ENCODE data around the gene DTNB.

DTNB gene

GRCh38 chr2:25355270-25355669 lies 318.1 kb downstream of the DTNB start:
- DNase-seq = no peak
- in situ Hi-C loops (cut with HindIII; ENCODE audit: low pct_ligation_motif_present, low pct_unique_long_range_greater_than_20kb, low sequenced_read_pairs) = no loop called here

- in situ Hi-C loops (cut with HindIII; ENCODE audit: low pct_ligation_motif_present, low pct_unique_long_range_greater_than_20kb, low sequenced_read_pairs) = no loop called here
- no peak for DNase-seq
These were observed 319.3 kb downstream of the DTNB start for GRCh38 chr2:25354116-25354515.

- DNase-seq = no peak
These were observed 324.0 kb downstream of the DTNB start for GRCh38 chr2:25349397-25349796.

GRCh38 chr2:25347846-25348245 lies 325.5 kb downstream of the DTNB start:
- in situ Hi-C loops (cut with HindIII; ENCODE audit: low pct_ligation_motif_present, low pct_unique_long_range_greater_than_20kb, low sequenced_read_pairs) = no loop called here
- DNase-seq = no peak

More at GRCh38 chr2:25349397-25349796, 324.0 kb downstream of the DTNB start:
- in situ Hi-C loops (cut with HindIII; ENCODE audit: low pct_ligation_motif_present, low pct_unique_long_range_greater_than_20kb, low sequenced_read_pairs) = no loop called here

- in situ Hi-C loops (cut with HindIII; ENCODE audit: low pct_ligation_motif_present, low pct_unique_long_range_greater_than_20kb, low sequenced_read_pairs) = no loop called here
- no peak for DNase-seq
These were observed 326.1 kb downstream of the DTNB start for GRCh38 chr2:25347205-25347815.

DNA sequence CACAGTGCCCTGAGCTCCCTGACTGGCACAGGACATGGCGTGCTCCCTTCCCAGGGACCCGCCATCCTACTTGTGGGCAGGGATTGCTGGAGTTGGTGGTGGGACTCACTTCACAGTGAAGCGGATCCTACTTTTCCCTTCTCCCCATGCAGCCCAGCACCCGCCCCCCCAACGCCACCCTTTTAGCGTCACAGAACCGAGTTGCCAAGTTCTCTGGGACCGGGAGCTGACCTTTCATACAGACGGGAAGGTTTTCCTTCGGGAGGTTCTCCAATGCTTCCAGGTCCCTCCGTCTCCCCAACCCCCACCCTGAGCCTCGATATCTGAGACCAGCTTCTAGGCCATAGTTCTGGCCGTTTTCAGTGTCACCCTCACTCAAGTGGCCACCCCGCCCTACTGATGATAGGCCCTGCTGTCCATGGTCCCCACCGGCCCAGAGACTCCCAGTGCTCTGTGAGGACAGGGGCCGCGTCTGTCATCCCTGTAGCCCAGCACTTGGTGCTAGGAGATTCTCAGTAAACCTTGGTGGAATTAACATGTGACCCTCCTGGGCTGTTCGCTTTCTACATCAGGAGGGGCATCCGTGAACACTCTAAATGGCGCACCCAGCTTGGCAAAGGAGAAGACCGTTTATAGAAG lies 330.1 kb downstream of the DTNB start:
- in situ Hi-C loops (cut with HindIII; ENCODE audit: low pct_ligation_motif_present, low pct_unique_long_range_greater_than_20kb, low sequenced_read_pairs) = no loop called here
- no peak for DNase-seq

DNA sequence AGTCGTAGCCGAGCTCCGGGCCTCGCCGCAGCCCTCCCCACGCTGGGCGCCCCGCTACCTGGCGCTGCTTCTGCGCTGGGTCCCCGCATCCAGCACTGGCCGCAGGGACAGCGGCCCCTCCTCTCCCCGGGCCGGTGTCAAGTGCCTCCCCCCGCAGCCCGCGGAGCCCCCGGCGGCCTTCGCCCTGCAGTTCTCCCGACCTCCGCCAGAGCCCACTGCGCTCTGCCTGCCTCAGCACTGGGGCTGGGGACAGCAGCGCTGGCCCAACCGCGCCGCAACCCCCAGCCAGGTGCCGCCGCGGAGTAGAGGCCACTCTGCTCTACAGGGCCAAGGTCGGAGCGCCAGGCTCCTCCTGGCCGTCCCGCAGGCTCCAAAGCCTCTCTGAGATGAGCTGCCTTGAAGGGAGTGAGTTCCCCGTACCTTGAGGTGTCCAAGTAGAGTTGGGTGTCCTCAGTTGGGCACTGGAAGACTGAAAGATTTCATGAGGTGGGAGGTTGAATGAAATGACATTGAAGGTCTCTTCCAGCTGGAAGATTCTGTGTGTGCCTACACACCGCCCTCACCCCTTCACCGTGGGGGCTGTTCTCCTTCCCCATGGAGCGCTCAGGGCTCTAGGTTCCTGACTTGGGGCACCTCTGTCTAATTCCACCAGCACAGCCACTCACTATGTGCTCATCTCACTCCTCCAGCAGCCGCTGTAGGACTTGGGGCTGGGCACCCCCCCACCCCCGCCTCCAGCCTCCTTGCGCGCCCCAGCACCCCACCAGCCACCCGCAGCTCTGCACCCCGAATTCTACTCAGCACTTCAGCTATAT lies 330.8 kb downstream of the DTNB start:
- in situ Hi-C loops (cut with HindIII; ENCODE audit: low pct_ligation_motif_present, low pct_unique_long_range_greater_than_20kb, low sequenced_read_pairs) = no loop called here
- peak; percentile 91 for DNase-seq

DNA sequence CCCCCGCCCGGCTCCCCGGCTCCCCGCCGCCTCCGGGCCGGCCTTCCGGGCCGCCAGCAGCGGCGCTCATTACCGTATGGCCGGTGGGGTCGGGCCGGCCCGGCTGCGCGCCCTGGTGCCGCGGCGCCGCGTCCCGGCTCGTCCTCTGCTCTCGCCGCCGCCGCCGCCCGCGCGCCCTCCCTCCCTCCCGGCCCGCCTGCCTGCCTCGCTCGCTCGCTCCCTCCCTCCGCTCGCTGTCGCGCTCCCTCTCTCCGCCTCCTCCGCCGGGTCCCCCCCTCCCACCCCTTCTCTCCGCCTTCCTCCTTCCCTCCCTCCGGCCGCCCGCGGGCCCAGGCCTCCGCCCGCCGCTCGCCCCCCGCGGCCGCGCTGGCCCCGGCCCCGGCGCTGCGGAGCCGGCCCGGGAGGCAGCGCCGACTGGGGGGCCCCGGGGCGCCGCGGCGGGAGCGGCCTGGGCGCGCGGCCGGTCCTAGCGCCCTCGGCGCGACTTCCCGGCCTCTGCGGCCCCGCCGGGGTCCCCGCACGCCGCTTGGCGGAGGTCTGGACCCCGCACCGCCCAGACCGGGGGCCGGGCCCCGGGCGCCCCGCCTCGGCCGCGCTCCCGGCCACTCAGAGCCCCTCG lies 331.5 kb downstream of the DTNB start, which contains the start of gene DNMT3A:
DNMT3A (minus strand) TSS at position 173 of the 619 bp plus-strand sequence. CDS start 27,941 bp downstream, outside the sequence.
- DNase-seq = peak; percentile 73
- in situ Hi-C loops (cut with HindIII; ENCODE audit: low pct_ligation_motif_present, low pct_unique_long_range_greater_than_20kb, low sequenced_read_pairs) = no loop called here

- peak; percentile 48 for DNase-seq
- in situ Hi-C loops (cut with HindIII; ENCODE audit: low pct_ligation_motif_present, low pct_unique_long_range_greater_than_20kb, low sequenced_read_pairs) = no loop called here
These were observed 332.2 kb downstream of the DTNB start for GRCh38 chr2:25341011-25341727.

DNA sequence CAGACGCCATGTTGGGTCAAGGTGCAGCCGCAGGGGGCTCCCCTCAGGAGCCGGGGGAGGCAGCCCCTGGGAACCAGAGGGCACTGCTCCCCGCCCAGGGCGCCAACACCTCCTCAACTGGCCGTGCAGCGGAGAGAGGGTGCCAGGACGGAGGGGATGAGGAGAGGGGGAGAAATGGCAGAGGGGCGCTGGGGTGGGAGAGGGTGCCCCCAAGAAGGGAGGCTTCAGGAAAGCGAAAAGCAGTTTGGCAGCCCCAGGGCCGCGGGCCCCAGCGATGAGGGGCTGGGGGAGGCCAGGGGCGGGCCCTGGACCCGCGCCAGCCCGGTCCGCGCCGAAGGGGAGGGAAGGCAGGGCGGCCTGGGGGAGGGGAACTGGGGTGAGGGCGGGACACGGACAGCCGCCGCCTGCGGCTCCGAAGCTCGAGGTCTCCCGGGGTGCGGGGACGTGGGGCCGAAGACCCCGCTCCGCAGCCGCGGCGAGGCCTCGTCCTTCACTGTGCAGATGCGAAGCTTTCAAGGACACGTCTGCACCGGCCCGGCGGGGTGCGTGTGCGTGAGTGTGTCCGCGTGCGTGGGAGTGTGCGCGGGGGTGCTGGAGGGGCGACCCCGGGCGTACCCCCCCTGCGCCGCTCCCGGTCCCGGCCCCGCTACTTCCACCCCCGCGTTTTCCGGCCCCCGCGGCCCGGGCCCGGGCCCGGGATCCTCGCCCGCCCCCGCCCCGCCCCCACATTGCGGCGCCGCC lies 333.0 kb downstream of the DTNB start:
- no peak for DNase-seq
- in situ Hi-C loops (cut with HindIII; ENCODE audit: low pct_ligation_motif_present, low pct_unique_long_range_greater_than_20kb, low sequenced_read_pairs) = no loop called here

GRCh38 chr2:25339791-25340180 lies 333.6 kb downstream of the DTNB start:
- no peak for DNase-seq

GRCh38 chr2:25339211-25339674 lies 334.1 kb downstream of the DTNB start:
- in situ Hi-C loops (cut with HindIII; ENCODE audit: low pct_ligation_motif_present, low pct_unique_long_range_greater_than_20kb, low sequenced_read_pairs) = no loop called here
- DNase-seq = no peak

More at GRCh38 chr2:25339791-25340180, 333.6 kb downstream of the DTNB start:
- in situ Hi-C loops (cut with HindIII; ENCODE audit: low pct_ligation_motif_present, low pct_unique_long_range_greater_than_20kb, low sequenced_read_pairs) = no loop called here

DNA sequence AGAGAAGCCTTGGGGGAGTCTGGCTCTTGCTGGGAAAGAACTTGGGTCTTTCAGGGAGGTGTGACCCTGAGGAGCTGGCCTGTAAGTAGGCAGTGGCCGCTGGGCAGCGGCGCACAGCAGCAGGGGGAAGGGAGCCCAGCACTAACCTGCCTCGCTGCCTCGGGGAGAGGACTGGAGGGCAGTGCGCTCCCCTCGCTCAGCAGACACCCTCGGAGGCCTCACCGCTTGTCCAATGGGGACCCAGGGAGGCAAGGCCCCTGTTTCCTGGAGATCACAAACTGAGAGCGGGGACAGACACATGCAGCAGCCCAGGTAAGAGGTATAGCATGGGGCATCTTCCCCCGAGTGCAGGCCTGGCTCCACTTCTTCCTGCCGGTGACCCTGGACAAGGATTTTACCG lies 335.0 kb downstream of the DTNB start:
- no peak for DNase-seq
- in situ Hi-C loops (cut with HindIII; ENCODE audit: low pct_ligation_motif_present, low pct_unique_long_range_greater_than_20kb, low sequenced_read_pairs) = no loop called here

- in situ Hi-C loops (cut with HindIII; ENCODE audit: low pct_ligation_motif_present, low pct_unique_long_range_greater_than_20kb, low sequenced_read_pairs) = no loop called here
- DNase-seq = no peak
These were observed 335.5 kb downstream of the DTNB start for GRCh38 chr2:25337891-25338290.

- in situ Hi-C loops (cut with HindIII; ENCODE audit: low pct_ligation_motif_present, low pct_unique_long_range_greater_than_20kb, low sequenced_read_pairs) = no loop called here
- no peak for DNase-seq
These were observed 336.1 kb downstream of the DTNB start for GRCh38 chr2:25337276-25337675.

- no peak for DNase-seq
- in situ Hi-C loops (cut with HindIII; ENCODE audit: low pct_ligation_motif_present, low pct_unique_long_range_greater_than_20kb, low sequenced_read_pairs) = no loop called here
These were observed 337.0 kb downstream of the DTNB start for GRCh38 chr2:25336383-25336841.

GRCh38 chr2:25335971-25336370 lies 337.4 kb downstream of the DTNB start:
- no peak for DNase-seq
- in situ Hi-C loops (cut with HindIII; ENCODE audit: low pct_ligation_motif_present, low pct_unique_long_range_greater_than_20kb, low sequenced_read_pairs) = no loop called here

- in situ Hi-C loops (cut with HindIII; ENCODE audit: low pct_ligation_motif_present, low pct_unique_long_range_greater_than_20kb, low sequenced_read_pairs) = no loop called here
These were observed 338.2 kb downstream of the DTNB start for GRCh38 chr2:25335204-25335603.

More at GRCh38 chr2:25335204-25335603, 338.2 kb downstream of the DTNB start:
- no peak for DNase-seq

All from ACHN (cell line).